C4-2B (cell line): ENCODE measurements around the gene FA2H.
A peak's percentile ranks its signal among the peaks of the same experiment; 100 is the strongest.
"Not testable (repeated sequence)": the region's sequence is repeated elsewhere in the genome, so short reads cannot be mapped to it uniquely, and the experiment has no call there.

Experiments
- H3K27ac ChIP-seq: fragments of 450-650 bp; 2 replicates; pipeline ENCODE4 v1.5.1; 2017
- CTCF ChIP-seq: fragments of 450-650 bp; conservative IDR thresholded peaks from 2 replicates; pipeline ENCODE4 v1.5.1; 2017; ENCODE audit warnings: mild to moderate bottlenecking
- ZFX ChIP-seq: fragments of 450-650 bp; IDR thresholded peaks from 2 replicates; pipeline ENCODE4 v1.6.1; 2017

FA2H gene

GRCh38 chr16:74727903-74728302 is 46.7 kb downstream of the FA2H start:
- H3K27ac ChIP-seq = no peak overlapping the region
- TF ChIP-seq CTCF = no peak

GRCh38 chr16:74726716-74727115 is 47.9 kb downstream of the FA2H start:
- TF ChIP-seq ZFX (no peak), CTCF (peak; percentile 77)
- no peak overlapping the region for H3K27ac ChIP-seq

- no peak for TF ChIP-seq CTCF
- no peak for TF ChIP-seq ZFX
- H3K27ac ChIP-seq = no peak overlapping the region
Observed at GRCh38 chr16:74725651-74726455, 48.8 kb downstream of the FA2H start.

- TF ChIP-seq CTCF = no peak
- TF ChIP-seq ZFX = no peak
- no peak overlapping the region for H3K27ac ChIP-seq
Observed at GRCh38 chr16:74724820-74725549, 49.6 kb downstream of the FA2H start.

- no peak overlapping the region for H3K27ac ChIP-seq
- TF ChIP-seq ZFX (no peak), CTCF (no peak)
Observed at GRCh38 chr16:74723256-74723655, 51.4 kb downstream of the FA2H start.

- not testable (repeated sequence) for H3K27ac ChIP-seq
Observed at GRCh38 chr16:74722156-74722555, 52.5 kb downstream of the FA2H start.

GRCh38 chr16:74721716-74722115 is 52.9 kb downstream of the FA2H start:
- no peak overlapping the region for H3K27ac ChIP-seq
- TF ChIP-seq ZFX (no peak), CTCF (no peak)
